LNCAP (cell line): Measurements from ENCODE around the gene EXOC5.

Experiments used
- CTCF ChIP-seq: fragments of 450-650 bp; IDR thresholded peaks from 2 replicates; pipeline ENCODE4 v1.5.1; 2017; ENCODE audit warnings: mild to moderate bottlenecking

EXOC5 gene

GRCh38 chr14:57169901-57170300 is 98.8 kb downstream of the EXOC5 start:
- no peak for TF ChIP-seq CTCF

DNA sequence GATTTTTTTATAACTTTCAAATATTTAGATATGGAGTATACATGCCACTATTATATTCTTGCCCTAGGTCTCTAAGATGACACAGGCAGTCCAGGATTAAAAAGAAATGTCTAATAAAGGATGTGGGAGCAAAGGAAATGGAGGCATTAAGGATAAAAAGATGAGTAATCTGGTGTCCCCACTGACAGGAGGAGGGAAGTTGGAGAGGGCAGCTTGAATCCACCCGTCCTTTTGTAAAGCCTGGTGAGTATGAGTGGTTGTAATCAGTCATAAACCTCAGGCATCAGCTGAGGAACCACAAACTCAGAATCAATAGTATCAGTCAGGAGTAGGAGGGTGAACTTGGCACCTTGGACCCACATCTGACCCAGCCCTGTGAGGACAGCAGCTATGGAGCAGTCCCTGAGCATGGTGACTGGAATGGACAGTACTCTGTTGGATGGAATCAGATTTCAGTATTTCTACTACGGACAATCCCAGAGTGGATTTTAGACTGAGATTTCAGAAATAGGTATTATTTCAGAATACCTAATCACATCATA is 100.5 kb downstream of the EXOC5 start:
- no peak for TF ChIP-seq CTCF

DNA sequence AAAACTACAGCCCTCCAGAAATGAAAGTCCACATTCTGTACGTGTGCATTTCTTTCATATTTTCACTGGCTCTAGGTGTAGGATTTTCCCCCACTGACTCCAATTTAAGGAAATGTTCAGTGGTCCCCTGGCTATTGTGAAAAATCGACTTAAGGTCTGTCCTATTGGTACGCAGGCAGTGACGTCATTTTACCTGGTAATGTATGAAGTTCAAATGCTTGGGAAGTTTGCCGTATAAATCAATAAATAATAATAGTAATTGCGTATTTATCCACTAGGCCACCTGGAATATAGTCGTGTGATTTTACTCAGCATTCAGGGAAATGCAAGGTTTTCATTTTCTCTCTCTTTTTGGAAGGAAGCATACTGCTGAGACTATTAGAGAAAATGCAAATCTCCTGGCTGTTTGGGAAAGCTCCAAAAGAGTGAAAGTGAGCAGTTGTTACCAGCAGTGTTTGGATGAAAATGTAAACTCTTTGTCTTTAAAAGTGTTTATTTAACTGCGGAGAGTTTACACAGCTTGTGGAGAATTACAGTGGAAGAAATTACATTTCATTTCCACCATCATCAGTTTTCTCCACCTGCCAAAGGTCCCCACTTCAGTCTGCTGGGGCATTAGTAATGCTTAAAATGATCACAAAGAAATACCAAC is 107.0 kb downstream of the EXOC5 start:
- no peak for TF ChIP-seq CTCF

- TF ChIP-seq CTCF, result no peak
Measured at GRCh38 chr14:57160333-57160732, 108.4 kb downstream of the EXOC5 start.

- TF ChIP-seq CTCF, result no peak
Measured at GRCh38 chr14:57153286-57153685, 115.4 kb downstream of the EXOC5 start.
